Activated CD4-positive, alpha-beta T cell treated with anti-CD3 and anti-CD28 coated beads, Interleukin-2, amount 10 ng/mL, durations not matched to agents 7 days and 5 days (primary cell): ENCODE results near the gene SNX7. TPM values are rescaled to one million over a fixed set of nuclear protein-coding genes. Genes with fewer than 3 reads are reported as not detected.

Experiments
- CTCF ChIA-PET: fragments of 350-600 bp; sonication (Branson Sonifier 250); formaldehyde crosslinking; loops from one replicate; lab custom pipeline; 2021; ENCODE audit warnings: antibody characterized with exemption; lab: Charles Lee
- POLR2A ChIA-PET: fragments of 350-600 bp; sonication (Branson Sonifier 250); formaldehyde crosslinking; loops from one replicate; lab custom pipeline; 2021; ENCODE audit warnings: antibody characterized with exemption; lab: Charles Lee
- DNase-seq: peaks from one replicate; pipeline ENCODE4 v3.0.0-alpha.2; 2020
- H3K27ac Mint-ChIP-seq: one replicate; pipeline ENCODE4 v1.8.0; 2021; ENCODE audit warnings: mild to moderate bottlenecking, moderate library complexity, mixed read lengths
- H3K27me3 Mint-ChIP-seq: one replicate; pipeline ENCODE4 v1.8.0; 2021; ENCODE audit warnings: mixed read lengths
- H3K36me3 Mint-ChIP-seq: one replicate; pipeline ENCODE4 v1.8.0; 2021; ENCODE audit warnings: low read depth, mixed read lengths
- H3K4me1 Mint-ChIP-seq: one replicate; pipeline ENCODE4 v1.8.0; 2021; ENCODE audit warnings: mixed read lengths
- H3K4me3 Mint-ChIP-seq: one replicate; pipeline ENCODE4 v1.8.0; 2021; ENCODE audit warnings: mild to moderate bottlenecking, moderate library complexity, mixed read lengths
- H3K9me3 Mint-ChIP-seq: one replicate; pipeline ENCODE4 v1.8.0; 2021; ENCODE audit warnings: mixed read lengths
- total RNA-seq, 2 experiments: library from RNA; stranded (reverse); gene quantifications; one replicate each; pipeline ENCODE4 v1.2.3, GENCODE V29; 2021

SNX7 gene
- total RNA-seq: not detected

GRCh38 chr1:98661544-98662355, at the start of gene SNX7:
Gene SNX7, plus strand, starts transcription at chr1:98661721. Its CDS starts 11 bp downstream, at chr1:98661732.
- H3K27ac Mint-ChIP-seq: no peak within 1 kb of the TSS
- peaks cover 10% of the 10 kb centered on the region for H3K4me1 Mint-ChIP-seq
- H3K36me3 Mint-ChIP-seq: no peaks in the 10 kb centered on the region
- DNase-seq: no peak
- peaks cover 45% of the 10 kb centered on the region for H3K27me3 Mint-ChIP-seq
- H3K9me3 Mint-ChIP-seq: no peaks in the 10 kb centered on the region
- ChIA-PET CTCF (interaction anchor here (0.6 kb wide), 1 partner anchor 149 kb away, joined by 3 read pairs; no protein-coding TSS in a partner anchor), POLR2A (no interaction called here)
- H3K4me3 Mint-ChIP-seq: peak within 1 kb of the TSS; percentile 70

GRCh38 chr1:98637316-98637715, 24.2 kb upstream of the SNX7 start:
- H3K27me3 Mint-ChIP-seq: no peaks in the 10 kb centered on the region
- no peaks in the 10 kb centered on the region for H3K36me3 Mint-ChIP-seq
- DNase-seq: no peak
- no peaks in the 10 kb centered on the region for H3K4me1 Mint-ChIP-seq
- H3K9me3 Mint-ChIP-seq: no peaks in the 10 kb centered on the region
- POLR2A ChIA-PET: no interaction called here
- H3K27ac Mint-ChIP-seq: no peak overlapping the region
- CTCF ChIA-PET: interaction anchor here (0.7 kb wide), 1 partner anchor 8 kb away, joined by 3 read pairs; no protein-coding TSS in a partner anchor
- no peak overlapping the region for H3K4me3 Mint-ChIP-seq

- Mint-ChIP-seq H3K4me1 (no peaks in the 10 kb centered on the region), H3K27ac (no peak overlapping the region), H3K36me3 (no peaks in the 10 kb centered on the region), H3K27me3 (no peaks in the 10 kb centered on the region), H3K4me3 (no peak overlapping the region), H3K9me3 (no peaks in the 10 kb centered on the region)
- ChIA-PET POLR2A (no interaction called here), CTCF (no interaction called here)
- no peak for DNase-seq
Measured at GRCh38 chr1:98638185-98638584, 23.3 kb upstream of the SNX7 start.

GRCh38 chr1:98644510-98644909, 17.0 kb upstream of the SNX7 start:
- Mint-ChIP-seq H3K9me3 (no peaks in the 10 kb centered on the region), H3K4me1 (no peaks in the 10 kb centered on the region), H3K4me3 (no peak overlapping the region), H3K36me3 (no peaks in the 10 kb centered on the region), H3K27ac (no peak overlapping the region), H3K27me3 (no peaks in the 10 kb centered on the region)
- DNase-seq: no peak
- POLR2A ChIA-PET: no interaction called here
- CTCF ChIA-PET: no interaction called here

- Mint-ChIP-seq H3K9me3 (no peaks in the 10 kb centered on the region), H3K36me3 (no peaks in the 10 kb centered on the region), H3K27me3 (no peaks in the 10 kb centered on the region), H3K4me3 (no peak overlapping the region), H3K4me1 (no peaks in the 10 kb centered on the region), H3K27ac (no peak overlapping the region)
- ChIA-PET POLR2A (no interaction called here), CTCF (no interaction called here)
- no peak for DNase-seq
Measured at GRCh38 chr1:98651116-98651632, 10.3 kb upstream of the SNX7 start.

GRCh38 chr1:98653123-98653522, 8.4 kb upstream of the SNX7 start:
- ChIA-PET CTCF (no interaction called here), POLR2A (no interaction called here)
- no peak overlapping the region for H3K27ac Mint-ChIP-seq
- no peaks in the 10 kb centered on the region for H3K9me3 Mint-ChIP-seq
- H3K27me3 Mint-ChIP-seq: no peaks in the 10 kb centered on the region
- H3K4me1 Mint-ChIP-seq: no peaks in the 10 kb centered on the region
- H3K4me3 Mint-ChIP-seq: no peak overlapping the region
- DNase-seq: no peak
- H3K36me3 Mint-ChIP-seq: no peaks in the 10 kb centered on the region

- POLR2A ChIA-PET: no interaction called here
- DNase-seq: no peak
- Mint-ChIP-seq H3K27me3 (peaks cover 45% of the 10 kb centered on the region), H3K4me1 (peaks cover 10% of the 10 kb centered on the region), H3K27ac (no peak overlapping the region), H3K4me3 (no peak overlapping the region), H3K36me3 (no peaks in the 10 kb centered on the region), H3K9me3 (no peaks in the 10 kb centered on the region)
- CTCF ChIA-PET: no interaction called here
Measured at GRCh38 chr1:98659879-98660278, 1.6 kb upstream of the SNX7 start.

GRCh38 chr1:98660940-98661543, 479 bp upstream of the SNX7 start:
- CTCF ChIA-PET: interaction anchor here (0.6 kb wide), 1 partner anchor 210 kb away, joined by 4 read pairs; no protein-coding TSS in a partner anchor
- DNase-seq: no peak
- peaks cover 45% of the 10 kb centered on the region for H3K27me3 Mint-ChIP-seq

GRCh38 chr1:98662356-98662670, 792 bp downstream of the SNX7 start:
- no peak for DNase-seq
- Mint-ChIP-seq H3K36me3 (no peaks in the 10 kb centered on the region), H3K4me3 (peak overlapping the region; percentile 70), H3K4me1 (peaks cover 10% of the 10 kb centered on the region), H3K9me3 (no peaks in the 10 kb centered on the region), H3K27ac (no peak overlapping the region), H3K27me3 (peaks cover 45% of the 10 kb centered on the region)
- POLR2A ChIA-PET: no interaction called here
- CTCF ChIA-PET: interaction anchor here (0.6 kb wide), 1 partner anchor 149 kb away, joined by 3 read pairs; no protein-coding TSS in a partner anchor

More at GRCh38 chr1:98660940-98661543, 479 bp upstream of the SNX7 start:
- Mint-ChIP-seq H3K36me3 (no peaks in the 10 kb centered on the region), H3K4me1 (peaks cover 10% of the 10 kb centered on the region), H3K4me3 (peak overlapping the region; percentile 44), H3K27ac (no peak overlapping the region), H3K9me3 (no peaks in the 10 kb centered on the region)
- POLR2A ChIA-PET: no interaction called here

GRCh38 chr1:98668733-98669132, 7.2 kb downstream of the SNX7 start:
- H3K27ac Mint-ChIP-seq: no peak overlapping the region
- no peak overlapping the region for H3K4me3 Mint-ChIP-seq
- H3K36me3 Mint-ChIP-seq: no peaks in the 10 kb centered on the region
- no peak for DNase-seq
- POLR2A ChIA-PET: no interaction called here
- no peaks in the 10 kb centered on the region for H3K9me3 Mint-ChIP-seq
- no peaks in the 10 kb centered on the region for H3K4me1 Mint-ChIP-seq
- H3K27me3 Mint-ChIP-seq: peaks cover 9% of the 10 kb centered on the region
- CTCF ChIA-PET: no interaction called here

- ChIA-PET CTCF (no interaction called here), POLR2A (no interaction called here)
- Mint-ChIP-seq H3K4me1 (no peaks in the 10 kb centered on the region), H3K9me3 (no peaks in the 10 kb centered on the region), H3K27ac (no peak overlapping the region), H3K36me3 (no peaks in the 10 kb centered on the region), H3K27me3 (peaks cover under 1% of the 10 kb centered on the region), H3K4me3 (no peak overlapping the region)
- no peak for DNase-seq
Measured at GRCh38 chr1:98669355-98670296, 8.1 kb downstream of the SNX7 start.

GRCh38 chr1:98672189-98672588, 10.7 kb downstream of the SNX7 start:
- DNase-seq: no peak
- H3K36me3 Mint-ChIP-seq: no peaks in the 10 kb centered on the region
- no peaks in the 10 kb centered on the region for H3K9me3 Mint-ChIP-seq
- POLR2A ChIA-PET: no interaction called here
- no peaks in the 10 kb centered on the region for H3K27me3 Mint-ChIP-seq
- H3K27ac Mint-ChIP-seq: no peak overlapping the region
- H3K4me1 Mint-ChIP-seq: no peaks in the 10 kb centered on the region
- H3K4me3 Mint-ChIP-seq: no peak overlapping the region
- CTCF ChIA-PET: no interaction called here
